ENCODE measurements around the gene MINDY4.

The MINDY4 gene

GRCh38 chr7:30905078-30906012 is 134.1 kb downstream of the MINDY4 start:
- H3K4me3 ChIP-seq (replicated peaks; ENCODE audit: low read depth, low read length): no peak overlapping the region
- DNase-seq (ENCODE audit: extremely low read depth, low read depth): no peak
- no peak for TF ChIP-seq CTCF (IDR thresholded peaks at IDR 0.05; ENCODE audit: low read depth, low read length, missing control alignments)

- DNase-seq (ENCODE audit: extremely low read depth, low read depth): no peak
- TF ChIP-seq CTCF (IDR thresholded peaks at IDR 0.05; ENCODE audit: low read depth, low read length, missing control alignments): no peak
- no peak overlapping the region for H3K4me3 ChIP-seq (replicated peaks; ENCODE audit: low read depth, low read length)
These were observed 134.8 kb downstream of the MINDY4 start for GRCh38 chr7:30906014-30906413.

- TF ChIP-seq CTCF (IDR thresholded peaks at IDR 0.05; ENCODE audit: low read depth, low read length, missing control alignments): no peak
- no peak for DNase-seq (ENCODE audit: extremely low read depth, low read depth)
- no peak overlapping the region for H3K4me3 ChIP-seq (replicated peaks; ENCODE audit: low read depth, low read length)
These were observed 135.5 kb downstream of the MINDY4 start for GRCh38 chr7:30906515-30907240.

- no peak overlapping the region for H3K4me3 ChIP-seq (replicated peaks; ENCODE audit: low read depth, low read length)
- DNase-seq (ENCODE audit: extremely low read depth, low read depth): no peak
- TF ChIP-seq CTCF (IDR thresholded peaks at IDR 0.05; ENCODE audit: low read depth, low read length, missing control alignments): no peak
These were observed 136.5 kb downstream of the MINDY4 start for GRCh38 chr7:30907527-30908267.

GRCh38 chr7:30908681-30909080 is 137.5 kb downstream of the MINDY4 start:
- no peak for TF ChIP-seq CTCF (IDR thresholded peaks at IDR 0.05; ENCODE audit: low read depth, low read length, missing control alignments)
- H3K4me3 ChIP-seq (replicated peaks; ENCODE audit: low read depth, low read length): no peak overlapping the region
- no peak for DNase-seq (ENCODE audit: extremely low read depth, low read depth)

- no peak overlapping the region for H3K4me3 ChIP-seq (replicated peaks; ENCODE audit: low read depth, low read length)
- DNase-seq (ENCODE audit: extremely low read depth, low read depth): no peak
- TF ChIP-seq CTCF (IDR thresholded peaks at IDR 0.05; ENCODE audit: low read depth, low read length, missing control alignments): no peak
These were observed 138.2 kb downstream of the MINDY4 start for GRCh38 chr7:30909431-30909830.

Measured in HFF-Myc (cell line).